ENCODE data around the gene RPP25L. TPM values are rescaled to one million over a fixed set of nuclear protein-coding genes. Genes with fewer than 3 reads are reported as not detected.
"Not testable (repeated sequence)": the region's sequence is repeated elsewhere in the genome, so short reads cannot be mapped to it uniquely, and the experiment has no call there.

Gene RPP25L
- total RNA-seq, 4 donors from 2014 or later = 28.9 to 83.5 (median 54.8) TPM

GRCh38 chr9:34644766-34645314 is 32.9 kb upstream of the RPP25L start:
- DNase-seq = no peak
- Histone ChIP-seq H3K27me3 (no peaks in the 10 kb centered on the region), H3K4me1 (peaks cover 0 to 22% (median 14%) of the 10 kb centered on the region in 4 donors), H3K9me3 (no peaks in the 10 kb centered on the region), H3K36me3 (peaks cover 0 to 18% (median 0%) of the 10 kb centered on the region in 3 donors), H3K27ac (peak overlapping the region in 1 of 4 donors; percentile 45), H3K4me3 (no peak overlapping the region)
- no peak for TF ChIP-seq POLR2A (IDR thresholded peaks at IDR 0.05)
- TF ChIP-seq, protein P1, sequence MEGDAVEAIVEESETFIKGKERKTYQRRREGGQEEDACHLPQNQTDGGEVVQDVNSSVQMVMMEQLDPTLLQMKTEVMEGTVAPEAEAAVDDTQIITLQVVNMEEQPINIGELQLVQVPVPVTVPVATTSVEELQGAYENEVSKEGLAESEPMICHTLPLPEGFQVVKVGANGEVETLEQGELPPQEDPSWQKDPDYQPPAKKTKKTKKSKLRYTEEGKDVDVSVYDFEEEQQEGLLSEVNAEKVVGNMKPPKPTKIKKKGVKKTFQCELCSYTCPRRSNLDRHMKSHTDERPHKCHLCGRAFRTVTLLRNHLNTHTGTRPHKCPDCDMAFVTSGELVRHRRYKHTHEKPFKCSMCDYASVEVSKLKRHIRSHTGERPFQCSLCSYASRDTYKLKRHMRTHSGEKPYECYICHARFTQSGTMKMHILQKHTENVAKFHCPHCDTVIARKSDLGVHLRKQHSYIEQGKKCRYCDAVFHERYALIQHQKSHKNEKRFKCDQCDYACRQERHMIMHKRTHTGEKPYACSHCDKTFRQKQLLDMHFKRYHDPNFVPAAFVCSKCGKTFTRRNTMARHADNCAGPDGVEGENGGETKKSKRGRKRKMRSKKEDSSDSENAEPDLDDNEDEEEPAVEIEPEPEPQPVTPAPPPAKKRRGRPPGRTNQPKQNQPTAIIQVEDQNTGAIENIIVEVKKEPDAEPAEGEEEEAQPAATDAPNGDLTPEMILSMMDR (IDR thresholded peaks at IDR 0.05) = no peak

DNA sequence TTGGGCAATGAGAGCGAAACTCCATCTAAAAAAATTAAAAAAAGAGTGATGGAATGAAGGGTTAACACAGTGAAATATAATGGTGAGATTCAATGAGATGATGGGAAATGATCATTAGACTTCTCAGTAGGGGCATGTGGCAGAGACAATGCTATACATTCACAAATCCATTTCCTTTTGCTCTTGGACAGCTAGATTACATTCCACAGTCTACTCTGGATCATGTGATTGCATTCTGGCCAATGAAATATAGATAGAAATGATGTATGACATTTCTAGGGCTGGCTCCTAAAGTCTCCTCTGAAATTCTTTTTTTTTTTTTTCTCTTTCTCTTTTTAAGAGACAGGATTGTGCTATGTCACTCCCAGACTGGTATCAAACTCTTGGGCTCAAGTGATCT is 30.8 kb upstream of the RPP25L start:
- H3K4me3 ChIP-seq = no peak overlapping the region
- no peak for DNase-seq

DNA sequence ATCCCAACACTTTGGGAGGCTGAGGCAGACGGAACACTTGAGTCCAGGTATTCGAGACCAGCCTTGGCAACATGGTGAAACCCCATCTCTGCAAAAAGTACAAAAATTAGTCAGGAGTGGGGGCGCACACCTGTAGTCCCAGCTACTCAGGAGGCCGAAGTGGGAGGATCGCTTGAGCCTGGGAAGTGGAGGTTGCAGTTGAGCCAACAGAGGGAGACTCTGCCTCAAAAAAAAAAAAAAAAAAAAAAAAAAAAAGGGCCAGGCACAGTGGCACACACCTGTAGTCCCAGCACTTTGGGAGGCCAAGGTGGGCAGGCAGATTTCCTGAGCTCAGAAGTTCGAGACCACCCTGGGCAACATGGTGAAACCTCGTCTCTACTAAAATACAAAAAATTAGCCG is 27.4 kb upstream of the RPP25L start:
- peaks cover 0 to 26% (median 10%) of the 10 kb centered on the region in 4 donors for H3K4me1 ChIP-seq
- H3K27me3 ChIP-seq, H3K27ac ChIP-seq, H3K36me3 ChIP-seq, H3K4me3 ChIP-seq, H3K9me3 ChIP-seq, DNase-seq: not testable (repeated sequence)

More for the DNA sequence above, 30.8 kb upstream of the RPP25L start:
- TF ChIP-seq, protein P1 (IDR thresholded peaks at IDR 0.05) = no peak
- no peak for TF ChIP-seq POLR2A (IDR thresholded peaks at IDR 0.05)
- H3K4me1 ChIP-seq = peaks cover 0 to 20% (median 8%) of the 10 kb centered on the region in 4 donors
- no peaks in the 10 kb centered on the region for H3K27me3 ChIP-seq
- H3K27ac ChIP-seq = no peak overlapping the region
- no peaks in the 10 kb centered on the region for H3K36me3 ChIP-seq
- H3K9me3 ChIP-seq = no peaks in the 10 kb centered on the region

DNA sequence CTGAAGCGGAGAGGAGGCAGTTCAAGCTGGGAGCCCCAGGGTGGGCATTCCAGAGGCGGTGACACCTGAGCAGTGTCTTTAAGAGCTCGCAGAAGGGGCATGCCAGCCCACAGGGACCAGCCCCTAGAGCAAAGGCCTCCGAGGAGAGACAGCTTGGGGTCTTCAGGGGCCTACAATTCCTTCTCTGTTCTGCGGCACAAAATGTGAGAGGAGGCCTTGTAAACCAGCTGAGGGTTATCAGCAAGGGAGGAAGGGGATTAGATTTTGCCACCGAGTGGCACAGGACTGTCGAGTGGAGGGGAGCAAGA is 26.2 kb upstream of the RPP25L start:
- Histone ChIP-seq H3K36me3 (peaks cover 0 to 10% (median 0%) of the 10 kb centered on the region in 3 donors), H3K9me3 (no peaks in the 10 kb centered on the region), H3K27me3 (no peaks in the 10 kb centered on the region), H3K4me3 (peak overlapping the region; percentile 69 to 79 (median 74)), H3K27ac (peak overlapping the region; percentile 73 to 86 (median 82)), H3K4me1 (peaks cover 0 to 26% (median 10%) of the 10 kb centered on the region in 4 donors)
- TF ChIP-seq, protein P1 (IDR thresholded peaks at IDR 0.05) = no peak
- no peak for TF ChIP-seq POLR2A (IDR thresholded peaks at IDR 0.05)
- DNase-seq = no peak

DNA sequence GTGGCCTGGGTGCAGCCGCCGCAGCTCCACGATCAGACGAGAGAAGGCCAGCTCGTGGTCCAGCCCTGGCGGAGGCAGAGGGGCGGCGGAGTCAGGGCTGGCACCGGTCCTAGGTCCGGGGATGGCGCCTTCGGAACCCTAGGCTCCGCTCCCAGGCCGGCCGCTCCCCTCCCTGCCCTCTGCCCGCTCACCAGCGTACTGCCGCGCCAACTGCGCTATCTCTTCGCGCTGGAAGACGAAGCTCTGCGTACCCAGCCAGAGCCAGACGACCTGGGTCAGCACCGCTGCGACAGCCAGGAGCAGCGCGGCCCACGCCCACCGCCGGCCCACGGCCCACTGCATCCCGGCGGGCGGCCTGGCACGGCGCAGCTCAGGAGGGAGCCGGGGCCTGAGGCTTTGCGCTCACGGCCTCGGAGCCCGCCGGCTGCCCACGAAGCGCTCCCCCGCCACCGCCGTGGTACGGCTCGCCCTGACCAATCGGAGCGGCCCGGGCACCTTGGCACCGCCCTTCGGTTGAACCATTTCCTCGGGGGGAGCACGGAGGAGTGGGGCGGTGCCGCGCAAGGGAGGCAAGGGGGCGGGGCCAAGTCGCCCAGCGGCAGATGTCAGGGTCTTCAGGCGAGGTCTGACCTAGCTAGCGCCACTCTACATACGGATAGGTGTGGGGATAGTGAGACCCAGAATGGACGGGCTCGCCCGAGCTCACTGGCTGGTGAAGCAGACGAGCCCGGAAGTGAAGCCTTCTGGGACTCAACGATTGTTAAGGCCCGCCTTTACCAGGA is 25.6 kb upstream of the RPP25L start, which contains the start of gene SIGMAR1:
Gene SIGMAR1, minus strand, starts transcription at position 432 of the 782 bp plus-strand sequence. Its CDS starts 90 bp downstream, at position 342.
- Histone ChIP-seq H3K36me3 (peaks cover 0 to 10% (median 0%) of the 10 kb centered on the region in 3 donors), H3K4me3 (peak within 1 kb of the TSS; percentile 69 to 79 (median 74)), H3K27ac (peak within 1 kb of the TSS; percentile 73 to 86 (median 82)), H3K4me1 (peaks cover 0 to 26% (median 10%) of the 10 kb centered on the region in 4 donors), H3K27me3 (no peaks in the 10 kb centered on the region), H3K9me3 (no peaks in the 10 kb centered on the region)
- TF ChIP-seq, protein P1 (IDR thresholded peaks at IDR 0.05) = peak in 2 of 6 experiments; percentile 30 to 34
- peak; percentile 88 to 89 for TF ChIP-seq POLR2A (IDR thresholded peaks at IDR 0.05)
- peak; percentile 89 to 97 (median 97) for DNase-seq

DNA sequence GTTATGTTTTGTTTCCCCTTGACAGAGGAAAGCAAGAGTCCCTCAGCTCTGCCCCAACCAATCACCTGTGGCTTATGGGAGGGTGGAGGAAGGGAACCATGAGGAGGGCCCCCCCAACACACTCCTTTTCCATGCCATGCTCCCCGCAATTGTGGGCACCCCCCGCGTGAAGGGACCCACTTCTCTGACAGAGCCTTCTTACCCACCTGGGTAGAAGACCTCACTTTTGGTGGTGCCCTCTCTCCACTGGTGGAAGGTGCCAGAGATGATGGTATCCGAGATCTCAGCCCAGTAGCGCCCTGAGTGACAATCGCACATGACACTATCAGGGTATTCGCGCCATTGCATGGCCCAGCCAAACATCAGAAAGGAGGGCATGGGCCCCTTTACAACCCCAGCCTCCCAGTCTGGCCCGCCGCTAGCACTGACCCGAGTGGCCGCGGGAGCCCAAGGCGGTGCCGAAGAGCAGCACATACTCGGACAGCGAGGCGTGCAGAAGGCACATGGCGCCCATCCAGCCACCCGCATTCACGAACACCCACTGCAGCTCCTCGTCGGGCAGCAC is 25.0 kb upstream of the RPP25L start:
- H3K27ac ChIP-seq = peak overlapping the region; percentile 73 to 86 (median 82)
- H3K36me3 ChIP-seq = peaks cover 0 to 10% (median 0%) of the 10 kb centered on the region in 3 donors
- H3K4me1 ChIP-seq = peaks cover 0 to 26% (median 10%) of the 10 kb centered on the region in 4 donors
- no peaks in the 10 kb centered on the region for H3K27me3 ChIP-seq
- H3K9me3 ChIP-seq = no peaks in the 10 kb centered on the region
- TF ChIP-seq, protein P1 (IDR thresholded peaks at IDR 0.05) = no peak
- no peak for DNase-seq
- peak overlapping the region; percentile 69 to 79 (median 74) for H3K4me3 ChIP-seq
